Stimulated activated CD8-positive, alpha-beta memory T cell treated with anti-CD3 and anti-CD28 coated beads, Interleukin-2, amount 100 ng/mL, for 1 hour (primary cell): ENCODE data around the gene LRRC8E.
"Not testable (repeated sequence)": the region's sequence is repeated elsewhere in the genome, so short reads cannot be mapped to it uniquely, and the experiment has no call there.

Experiments
- DNase-seq, 2 donors: peaks; one replicate each; pipeline ENCODE4 v3.0.0-alpha.2; 2020; ENCODE audit warnings: low read depth in 2 of 2

Gene LRRC8E

GRCh38 chr19:7855426-7856108 lies 32.7 kb upstream of the LRRC8E start:
- DNase-seq, result no peak

DNA sequence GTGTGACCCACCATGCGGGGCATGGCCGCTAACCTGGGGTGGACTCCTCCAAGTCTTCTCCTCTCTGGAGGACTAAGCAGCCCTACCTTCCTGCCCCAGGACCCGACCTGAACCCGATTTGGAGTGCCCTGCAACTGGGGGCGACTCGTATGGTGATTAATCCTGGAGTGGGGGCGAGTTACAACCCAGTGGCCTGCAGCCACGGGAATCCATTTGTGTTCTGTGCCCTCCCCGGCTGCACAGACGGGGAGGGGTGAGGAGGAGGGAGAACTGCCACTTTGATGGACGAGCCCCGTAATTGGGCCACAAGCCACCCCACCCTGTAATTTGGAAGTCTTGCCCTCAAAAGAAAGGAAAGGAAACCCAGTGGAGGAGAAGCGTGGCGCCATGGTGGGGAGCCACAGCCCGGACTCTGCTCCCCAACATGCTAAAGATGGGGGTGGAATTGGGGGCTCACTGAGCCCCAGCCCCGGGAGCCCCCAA lies 32.2 kb upstream of the LRRC8E start:
- no peak for DNase-seq

DNA sequence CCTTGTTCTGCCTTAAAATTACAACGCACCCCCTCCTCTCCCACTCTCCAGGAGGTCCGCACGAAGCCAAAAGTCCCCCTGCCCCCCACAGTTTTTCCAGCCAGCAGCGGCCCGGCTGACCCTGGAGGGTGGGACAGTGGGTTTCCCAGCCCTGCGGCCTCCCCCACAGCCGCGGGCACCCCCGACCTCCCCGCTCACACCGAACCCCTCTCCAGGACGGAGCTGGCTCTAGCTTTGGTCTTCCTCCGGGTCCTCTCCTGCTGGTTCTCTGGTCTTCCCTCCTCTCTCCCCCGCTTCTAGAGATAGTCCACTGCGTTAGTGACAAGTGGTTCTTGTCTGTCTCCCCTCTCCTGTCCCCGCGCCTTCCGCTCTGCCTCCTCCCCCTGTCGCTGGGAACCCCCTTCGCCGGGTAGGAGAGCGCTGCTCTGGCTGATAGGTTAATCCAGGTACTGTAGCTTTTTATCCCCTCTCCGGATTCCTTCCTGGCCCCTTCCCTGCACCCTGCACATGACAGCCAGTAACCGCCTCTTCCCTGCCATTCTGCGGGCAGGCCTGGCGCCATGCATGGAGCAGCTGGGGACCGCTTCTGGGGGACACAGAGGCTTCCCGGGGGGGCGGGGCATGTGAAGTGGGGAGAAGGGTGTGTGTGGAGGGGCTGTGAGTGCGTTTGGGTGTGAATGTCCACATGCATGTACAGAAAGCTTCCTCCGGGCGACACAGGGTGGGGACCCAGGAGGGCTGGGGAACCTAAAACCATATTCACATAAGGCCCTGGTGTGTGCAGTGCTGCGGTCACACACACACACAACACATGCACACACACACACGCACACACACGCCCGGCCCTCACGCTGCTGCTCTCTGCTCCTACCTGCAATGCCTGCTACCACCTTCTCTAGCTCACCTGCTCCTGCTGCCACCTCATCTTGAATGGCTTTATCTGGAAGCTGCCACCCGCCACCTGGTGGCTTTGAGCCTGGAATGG lies 31.3 kb upstream of the LRRC8E start:
- DNase-seq, result no peak

GRCh38 chr19:7857727-7858108 lies 30.6 kb upstream of the LRRC8E start:
- DNase-seq, result no peak

- DNase-seq, result no peak
Measured at GRCh38 chr19:7858109-7858770, 30.1 kb upstream of the LRRC8E start.

GRCh38 chr19:7859087-7859486 lies 29.2 kb upstream of the LRRC8E start:
- not testable (repeated sequence) for DNase-seq

DNA sequence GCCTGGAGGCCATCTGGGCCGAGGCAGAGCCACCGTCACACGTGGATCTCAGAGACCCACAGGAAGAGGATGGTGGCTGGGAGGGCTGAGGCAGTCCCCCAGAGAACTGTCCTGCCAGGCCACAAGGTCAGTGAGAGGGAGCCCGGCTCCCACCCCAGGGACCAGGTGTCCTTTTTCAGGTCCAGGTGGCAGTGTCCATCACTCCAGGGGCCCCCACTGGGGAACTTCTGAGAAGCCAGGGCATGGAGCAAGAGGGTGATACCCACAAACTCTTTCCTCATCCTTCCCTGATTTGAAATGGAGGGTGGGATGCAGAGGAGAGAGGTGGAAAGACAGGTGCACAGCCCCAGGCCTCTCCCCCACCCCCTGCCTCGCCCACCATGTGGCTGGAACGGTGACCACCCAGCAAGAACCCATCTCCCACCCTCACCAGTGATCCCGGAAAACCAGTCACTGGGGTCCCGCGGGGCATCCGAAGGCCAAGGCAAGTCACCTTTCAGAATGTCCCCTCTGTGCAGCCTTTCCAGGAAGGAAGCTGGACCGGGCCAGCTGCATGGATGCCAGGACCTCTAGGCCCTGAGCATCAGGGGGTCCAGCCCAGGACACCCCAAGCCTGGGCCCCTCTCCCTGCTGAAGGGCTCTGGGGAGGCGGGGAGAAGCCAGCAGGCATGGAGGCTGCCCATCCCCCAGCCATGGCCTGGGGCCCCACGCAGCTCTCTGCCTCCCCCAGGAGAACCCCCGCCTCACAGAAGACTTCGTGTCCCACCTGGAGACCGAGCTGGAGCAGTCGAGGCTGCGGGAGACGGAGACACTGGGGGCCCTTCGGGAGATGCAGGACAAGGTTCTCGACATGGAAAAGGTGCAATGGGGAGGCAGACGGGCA lies 28.2 kb upstream of the LRRC8E start:
- no peak for DNase-seq

- DNase-seq, result no peak
Measured at GRCh38 chr19:7860714-7861618, 27.3 kb upstream of the LRRC8E start.

DNA sequence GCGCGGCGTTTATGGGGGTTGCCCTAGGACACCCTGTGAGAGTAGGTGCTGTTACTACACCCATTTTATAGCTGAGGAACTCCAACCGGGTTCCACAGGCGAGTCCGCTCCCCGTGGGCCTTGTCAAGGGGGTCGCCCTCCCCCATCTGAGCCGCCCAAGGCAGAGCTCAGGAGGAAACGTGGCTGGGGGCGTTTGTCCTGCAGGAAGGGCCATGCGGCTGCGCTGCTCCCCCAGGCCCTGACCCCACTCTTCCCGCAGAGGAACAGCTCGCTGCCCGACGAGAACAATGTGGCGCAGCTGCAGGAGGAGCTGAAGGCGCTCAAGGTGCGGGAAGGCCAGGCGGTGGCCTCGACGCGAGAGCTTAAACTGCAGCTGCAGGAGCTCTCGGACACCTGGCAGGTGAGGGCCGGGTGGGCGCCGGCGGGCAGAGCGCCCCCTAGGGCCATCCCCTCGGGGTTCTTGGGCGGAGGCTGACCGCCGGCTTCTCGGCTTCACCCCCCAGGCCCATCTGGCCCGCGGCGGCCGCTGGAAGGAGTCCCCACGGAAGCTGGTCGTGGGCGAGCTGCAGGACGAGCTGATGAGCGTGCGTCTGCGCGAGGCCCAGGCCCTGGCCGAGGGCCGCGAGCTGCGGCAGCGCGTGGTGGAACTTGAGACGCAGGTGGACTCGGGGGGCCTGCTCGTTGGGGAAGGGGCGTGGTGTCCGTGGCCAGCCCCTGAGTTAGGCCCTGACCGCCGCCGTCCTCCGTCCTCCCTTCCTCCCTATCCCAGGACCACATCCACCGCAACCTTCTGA lies 26.5 kb upstream of the LRRC8E start:
- no peak for DNase-seq

DNA sequence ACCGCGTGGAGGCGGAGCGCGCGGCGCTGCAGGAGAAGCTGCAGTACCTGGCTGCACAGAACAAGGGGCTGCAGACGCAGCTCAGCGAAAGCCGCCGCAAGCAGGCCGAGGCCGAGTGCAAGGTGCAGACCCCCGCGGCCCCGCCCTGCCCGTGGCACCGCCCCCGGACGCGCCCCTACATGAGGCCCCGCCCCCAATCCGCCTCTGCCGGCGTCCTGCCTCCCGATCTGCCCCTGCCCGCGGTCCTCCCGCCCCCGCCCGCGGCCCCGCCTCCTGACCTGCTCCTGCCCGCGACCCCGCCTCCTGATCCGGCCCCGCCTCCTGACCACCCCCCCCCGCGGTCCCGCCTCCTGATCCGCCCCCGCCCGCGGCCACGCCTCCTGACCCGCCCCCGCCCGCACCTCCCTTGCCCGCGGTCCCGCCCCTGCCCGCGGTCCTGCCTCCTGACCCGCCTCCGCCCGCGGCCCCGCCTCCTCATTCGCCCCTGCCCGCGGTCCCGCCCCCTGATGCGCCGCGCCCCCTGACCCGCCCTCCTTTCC lies 25.8 kb upstream of the LRRC8E start:
- peak; percentile 23 to 53 for DNase-seq

DNA sequence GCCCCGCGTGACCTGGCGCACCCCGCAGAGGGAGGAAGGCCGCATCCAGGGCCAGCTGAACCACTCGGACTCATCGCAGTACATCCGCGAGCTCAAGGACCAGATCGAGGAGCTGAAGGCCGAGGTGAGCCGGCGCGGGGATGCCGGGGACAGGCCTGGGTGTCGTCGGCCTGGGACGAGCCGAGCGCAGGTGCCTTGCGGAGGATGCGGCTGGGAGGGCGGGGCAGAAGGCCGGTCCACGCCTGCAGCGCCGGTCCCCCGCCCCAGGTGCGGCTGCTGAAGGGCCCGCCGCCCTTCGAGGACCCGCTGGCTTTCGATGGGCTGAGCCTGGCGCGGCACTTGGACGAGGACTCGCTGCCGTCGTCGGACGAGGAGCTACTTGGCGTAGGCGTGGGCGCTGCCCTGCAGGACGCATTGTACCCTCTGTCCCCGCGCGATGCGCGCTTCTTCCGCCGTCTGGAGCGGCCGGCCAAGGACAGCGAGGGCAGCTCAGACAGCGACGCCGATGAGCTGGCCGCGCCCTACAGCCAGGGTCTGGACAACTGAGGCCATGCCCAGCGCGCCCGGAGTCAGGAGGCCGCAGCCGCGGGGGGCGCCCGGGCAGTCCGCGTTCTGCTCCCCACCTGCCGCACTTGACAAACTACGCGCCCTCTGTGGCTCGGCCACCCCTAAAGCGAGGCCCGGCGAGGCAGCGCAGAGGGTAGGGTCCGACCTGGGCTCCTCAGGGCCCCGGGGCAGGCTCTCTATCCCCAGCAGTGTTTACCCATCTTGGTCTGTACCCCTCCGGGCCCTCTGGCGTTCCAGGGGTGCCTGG lies 24.9 kb upstream of the LRRC8E start:
- no peak for DNase-seq

GRCh38 chr19:7863971-7864689 lies 24.2 kb upstream of the LRRC8E start:
- DNase-seq, result no peak

DNA sequence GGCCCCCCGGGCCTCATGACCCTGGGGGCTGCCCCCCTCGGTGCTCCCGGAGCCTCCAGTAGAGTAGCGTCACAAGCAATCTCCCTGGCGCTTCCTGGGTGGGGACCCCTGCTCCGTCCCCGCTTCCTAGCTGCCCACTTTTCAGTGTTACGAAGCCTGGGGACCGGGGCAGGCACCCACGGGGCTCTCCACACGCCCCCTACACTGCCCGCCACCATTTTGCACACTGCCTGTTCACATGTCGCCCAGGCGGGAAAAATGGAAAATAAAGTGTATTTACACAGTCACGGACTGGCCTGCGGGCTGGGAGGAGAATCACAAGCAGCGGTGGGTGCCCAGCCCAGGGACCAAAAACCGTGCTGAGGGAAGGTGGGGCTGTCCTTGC lies 23.6 kb upstream of the LRRC8E start:
- DNase-seq, result no peak

GRCh38 chr19:7865262-7865911 lies 22.9 kb upstream of the LRRC8E start:
- DNase-seq, result no peak

GRCh38 chr19:7866399-7867091 lies 21.8 kb upstream of the LRRC8E start:
- no peak for DNase-seq

DNA sequence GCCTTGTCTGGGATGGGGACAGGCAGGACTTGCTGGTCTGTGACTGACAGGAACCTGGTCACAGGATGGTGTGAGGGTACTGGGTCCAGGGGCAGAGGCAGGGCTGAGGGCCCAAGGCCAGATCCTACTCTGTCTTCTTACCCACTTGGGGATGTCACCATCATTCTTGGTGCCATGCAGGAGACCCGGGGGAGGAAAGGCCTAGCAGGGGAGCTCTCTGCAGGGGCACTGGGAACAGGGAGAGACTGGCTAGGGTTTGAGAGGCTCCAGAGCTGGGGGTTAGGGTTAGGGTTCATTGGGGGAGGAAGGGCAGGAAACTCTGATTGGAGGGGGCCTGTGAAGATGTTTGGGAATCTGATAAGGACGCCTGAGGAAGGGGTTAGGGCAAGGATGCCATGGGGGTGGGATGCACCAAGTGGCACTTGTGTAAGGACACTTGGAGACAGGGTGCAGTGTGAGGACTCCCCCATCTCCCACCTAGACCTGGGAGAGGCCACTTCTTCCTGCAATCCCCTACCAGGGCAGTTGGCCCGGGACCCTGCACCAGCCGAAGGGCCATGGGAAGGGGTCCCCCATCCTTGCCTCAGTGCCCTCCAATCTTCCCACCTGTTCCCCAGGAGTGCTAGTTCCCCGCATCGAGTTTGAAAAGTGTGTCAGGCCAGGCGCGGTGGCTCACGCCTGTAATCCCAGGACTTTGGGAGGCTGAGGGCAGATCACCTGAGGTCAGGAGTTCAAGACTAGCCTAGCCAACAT lies 21.0 kb upstream of the LRRC8E start:
- DNase-seq, result no peak
